Heart left ventricle (tissue), 16 donors: ENCODE data around the gene L3HYPDH. TPM values are rescaled to one million over a fixed set of nuclear protein-coding genes. Genes with fewer than 3 reads are reported as not detected.
A peak's percentile ranks its signal among the peaks of the same experiment; 100 is the strongest.
"Not testable (repeated sequence)": the region's sequence is repeated elsewhere in the genome, so short reads cannot be mapped to it uniquely, and the experiment has no call there.

Source experiments
- ATAC-seq, 4 donors: fragments of 200-7000 bp; cut with Tn5 transposase; one replicate each; pipeline ENCODE4 v1.9.1; 2020 to 2022; ENCODE audit warnings: moderate library complexity in 4 of 4, mild to moderate bottlenecking in 3 of 4, moderate number of reproducible peaks in 1 of 4
- DNase-seq, 5 donors: peaks; one replicate each; pipeline ENCODE4 v3.0.0-alpha.2; 2020
- H3K27ac ChIP-seq, 12 donors: fragments of 200-600 bp; sonication (generic) in 4 of 12; one replicate each; pipeline versions ENCODE4 v1.5.0 to v1.8.0; 2016 to 2022; ENCODE audit warnings: mild to moderate bottlenecking in 2 of 12
- H3K27me3 ChIP-seq, 9 donors: fragments of 200-600 bp; sonication (generic) in 2 of 9; one replicate each; pipeline versions ENCODE4 v1.5.1 to v1.8.0; 2016 to 2022; ENCODE audit warnings: mild to moderate bottlenecking in 3 of 9
- H3K36me3 ChIP-seq, 9 donors: fragments of 200-600 bp; sonication (generic) in 2 of 9; one replicate each; pipeline versions ENCODE4 v1.5.0 to v1.8.0; 2018 to 2022; ENCODE audit warnings: mild to moderate bottlenecking in 2 of 9
- H3K4me1 ChIP-seq, 12 donors: fragments of 200-600 bp; sonication (generic) in 4 of 12; one replicate each; pipeline versions ENCODE4 v1.5.0 to v1.8.0; 2016 to 2022; ENCODE audit warnings: mild to moderate bottlenecking in 3 of 12
- H3K4me3 ChIP-seq, 12 donors: fragments of 200-600 bp; sonication (generic) in 4 of 12; one replicate each; pipeline versions ENCODE4 v1.5.0 to v1.8.0; 2017 to 2022; ENCODE audit warnings: mild to moderate bottlenecking in 9 of 12, moderate library complexity in 4 of 12
- H3K9me3 ChIP-seq, 12 donors: fragments of 200-600 bp; sonication (generic) in 4 of 12; one replicate each; pipeline versions ENCODE4 v1.5.0 to v1.8.0; 2016 to 2022; ENCODE audit warnings: mild to moderate bottlenecking in 1 of 12
- POLR2A ChIP-seq, 2 donors: fragments of 450-650 bp; IDR thresholded peaks; one replicate each; pipeline ENCODE4 v1.6.1; 2017; ENCODE audit warnings: antibody characterized with exemption in 2 of 2, mild to moderate bottlenecking in 2 of 2, moderate library complexity in 2 of 2
- WGBS, 4 donors: extraction: QIAGEN DNeasy Blood & Tissue Kit in 2 of 4; methylation state at CpG; one replicate each; pipeline versions ENCODE4 v1.1.5 to v1.1.7; 2013 to 2018; 5-methylcytosine and 5-hydroxymethylcytosine counted together
- intact Hi-C, 10 donors: fragments of 100-400 bp; cut with DNase I; formaldehyde crosslinking; loops; one replicate each; pipeline versions ENCODE4 v1.11.1 to v1.14.2; 2022
- polyA plus RNA-seq, 2 donors: library from polyadenylated mRNA; stranded (reverse); fragments of 200-250 nt; gene quantifications; one replicate each; pipeline ENCODE4 v1.2.3, GENCODE V29; 2013
- total RNA-seq, 9 donors: library from RNA; depleted of rRNA in 2 of 9; stranded (reverse); fragments of >200 nt in 2 of 9; fragmentation: NEBNext Ultra II Directional in 3 of 9; extraction: Animal tissue kit (Norgen Biotek cat#: 25700) in 3 of 9; gene quantifications; one replicate each; pipeline versions ENCODE4 v1.1.0 to v1.2.4, GENCODE V29; 2016 to 2023
- TF ChIP-seq, protein P1 (sequence below), 12 donors: fragments of 200-600 bp; sonication (generic) in 4 of 12; IDR thresholded peaks; one replicate each; pipeline versions ENCODE4 v1.5.0 to v1.8.0; 2018 to 2022; ENCODE audit warnings: antibody characterized with exemption in 12 of 12, mild to moderate bottlenecking in 5 of 12
- donor health status: ischemic (EF 13 %, LVEDD 7.1; RV severe dilation, severe dysfunction).
- donor health status: healthy with polysubstance abuse.
- donor health status: DM: no; HTN: yes; CAD: no.
- donor health status: DM: no; HTN: no; CAD: no.
- donor health status: ischemic (EF 25% LVEDD 6.9; RV normal size, moderate dysfunction).
- donor health status: ischemic (EF 25% LVEDD 5.7; RV mildly dilated, moderate dysfunction).
- donor health status: healthy.
- donor health status: DM: yes; HTN: yes; CAD: no.
- donor health status: ischemic (EF 35%, LVEDD 5.7; RV mildly dilated, moderate dysfunction).
- donor health status: nonischemic (EF 11% LVEDD 7.7; RV severe dilation, severe dysfunction).
- donor health status: DM: yes; HTN: yes; CAD: no.
- donor health status: PGD.
- donor health status: ischemic (EF 29% LVEDD 5.4; RV normal size, mild dysfunction).
- donor health status: nonischemic (EF 23%, LVEDD 6.1; RV moderate dilation, normal function).

Gene L3HYPDH
- total and polyA plus RNA-seq, 11 donors, result 7.4 to 18.9 (median 14.1) TPM

DNA sequence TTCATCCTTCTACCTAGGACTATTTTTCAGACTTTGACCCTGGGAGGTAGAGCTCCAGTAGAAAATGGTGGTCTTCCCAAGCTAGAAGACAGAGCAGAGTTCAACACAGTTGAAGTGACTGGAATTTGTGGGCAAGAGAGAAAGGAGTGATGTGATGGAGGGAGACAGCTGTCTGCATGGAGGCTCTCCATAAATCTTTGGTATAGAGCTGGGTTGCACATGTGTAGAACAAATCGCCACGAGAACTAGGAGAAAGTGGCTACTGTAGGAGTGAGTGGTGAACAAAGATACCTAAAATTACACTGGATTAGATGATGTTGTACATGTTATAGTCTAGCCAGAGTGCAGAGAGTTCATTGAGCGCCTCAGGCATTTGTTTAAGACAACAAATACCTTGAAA is 33.5 kb downstream of the L3HYPDH start:
- Histone ChIP-seq H3K27ac (no peak overlapping the region), H3K27me3 (no peaks in the 10 kb centered on the region), H3K4me3 (no peak overlapping the region), H3K9me3 (no peaks in the 10 kb centered on the region), H3K4me1 (peaks cover 0 to 5% (median 0%) of the 10 kb centered on the region in 12 donors), H3K36me3 (peaks cover 0 to 7% (median 0%) of the 10 kb centered on the region in 9 donors)
- ATAC-seq (no peak), DNase-seq (no peak)
- intact Hi-C loops, result no loop called here
- no peak for TF ChIP-seq POLR2A (IDR thresholded peaks at IDR 0.05)
- TF ChIP-seq, protein P1, sequence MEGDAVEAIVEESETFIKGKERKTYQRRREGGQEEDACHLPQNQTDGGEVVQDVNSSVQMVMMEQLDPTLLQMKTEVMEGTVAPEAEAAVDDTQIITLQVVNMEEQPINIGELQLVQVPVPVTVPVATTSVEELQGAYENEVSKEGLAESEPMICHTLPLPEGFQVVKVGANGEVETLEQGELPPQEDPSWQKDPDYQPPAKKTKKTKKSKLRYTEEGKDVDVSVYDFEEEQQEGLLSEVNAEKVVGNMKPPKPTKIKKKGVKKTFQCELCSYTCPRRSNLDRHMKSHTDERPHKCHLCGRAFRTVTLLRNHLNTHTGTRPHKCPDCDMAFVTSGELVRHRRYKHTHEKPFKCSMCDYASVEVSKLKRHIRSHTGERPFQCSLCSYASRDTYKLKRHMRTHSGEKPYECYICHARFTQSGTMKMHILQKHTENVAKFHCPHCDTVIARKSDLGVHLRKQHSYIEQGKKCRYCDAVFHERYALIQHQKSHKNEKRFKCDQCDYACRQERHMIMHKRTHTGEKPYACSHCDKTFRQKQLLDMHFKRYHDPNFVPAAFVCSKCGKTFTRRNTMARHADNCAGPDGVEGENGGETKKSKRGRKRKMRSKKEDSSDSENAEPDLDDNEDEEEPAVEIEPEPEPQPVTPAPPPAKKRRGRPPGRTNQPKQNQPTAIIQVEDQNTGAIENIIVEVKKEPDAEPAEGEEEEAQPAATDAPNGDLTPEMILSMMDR (IDR thresholded peaks at IDR 0.05), result no peak
- 94 to 99% (median 96%) methylated on average over 3 of the region's 3 CpGs for WGBS, 4 donors

DNA sequence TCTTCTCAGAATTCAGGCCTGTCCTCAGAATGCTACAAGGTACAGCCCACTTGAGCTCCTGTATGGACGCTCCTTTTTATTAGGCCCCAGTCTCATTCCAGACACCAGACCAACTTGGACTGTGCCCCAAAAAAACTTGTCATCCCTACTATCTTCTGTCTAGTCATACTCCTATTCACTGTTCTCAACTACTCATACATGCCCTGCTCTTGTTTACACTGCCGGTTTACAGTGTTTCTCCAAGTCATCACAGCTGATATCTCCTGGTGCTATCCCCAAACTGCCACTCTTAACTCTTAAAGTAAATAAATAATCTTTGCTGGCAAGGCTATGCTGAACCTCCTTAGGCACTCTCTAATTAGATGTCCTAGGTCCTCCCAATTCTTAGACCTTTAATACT is 35.5 kb downstream of the L3HYPDH start:
- not testable (repeated sequence) for H3K36me3 ChIP-seq
- intact Hi-C loops, result loop anchor here in 2 of 10 donors (10.0 kb wide), 2 partner anchors 424 to 944 kb away; no protein-coding TSS in a partner anchor

DNA sequence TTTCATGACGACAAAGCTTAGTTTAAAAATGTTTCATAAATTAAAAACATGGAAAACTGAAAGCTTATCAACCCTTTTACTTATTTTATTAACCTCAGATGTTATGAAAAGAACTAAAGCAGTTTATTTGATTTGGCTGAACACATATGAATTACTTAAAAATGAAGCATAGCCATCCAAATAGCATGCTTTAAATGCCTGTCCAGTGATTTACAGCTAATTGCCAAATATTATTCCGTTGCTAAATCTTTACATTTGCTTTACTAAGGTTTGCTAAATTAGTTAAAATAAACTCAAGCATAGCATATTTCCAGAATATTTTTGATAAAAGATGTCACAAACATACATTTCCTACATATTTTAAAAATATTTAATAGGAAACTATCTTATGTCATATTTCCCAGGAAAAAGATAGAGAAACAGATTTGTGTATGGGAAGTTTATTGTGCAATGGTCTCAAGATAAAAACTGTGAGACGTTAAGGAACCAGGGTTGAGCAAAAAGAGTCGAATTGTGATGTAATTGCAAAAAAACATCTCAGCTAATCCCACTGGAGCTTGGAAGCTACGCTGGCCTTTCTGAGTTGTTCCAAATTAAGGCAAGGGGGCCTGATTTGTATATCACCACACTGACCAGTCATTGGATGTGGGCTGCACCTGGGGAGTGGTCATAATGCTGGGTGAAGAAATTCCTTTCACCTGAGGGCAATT is 44.8 kb downstream of the L3HYPDH start:
- no peaks in the 10 kb centered on the region for H3K27me3 ChIP-seq
- H3K9me3 ChIP-seq, result no peaks in the 10 kb centered on the region
- intact Hi-C loops, result no loop called here
- peak overlapping the region in 6 of 12 donors; percentile 39 to 67 (median 59) for H3K27ac ChIP-seq
- no peak for TF ChIP-seq POLR2A (IDR thresholded peaks at IDR 0.05)
- TF ChIP-seq, protein P1 (IDR thresholded peaks at IDR 0.05), result no peak
- DNase-seq (no peak), ATAC-seq (peak in 3 of 4 donors; percentile 19 to 64 (median 44))
- WGBS, 4 donors, result 67 to 74% (median 73%) methylated on average over 5 of the region's 5 CpGs
- H3K4me3 ChIP-seq, result no peak overlapping the region
- H3K4me1 ChIP-seq, result peaks cover 0 to 38% (median 6%) of the 10 kb centered on the region in 12 donors
- no peaks in the 10 kb centered on the region for H3K36me3 ChIP-seq

More for the DNA sequence above, 35.5 kb downstream of the L3HYPDH start:
- not testable (repeated sequence) for H3K4me1 ChIP-seq, ATAC-seq, H3K9me3 ChIP-seq, H3K27ac ChIP-seq, H3K4me3 ChIP-seq, H3K27me3 ChIP-seq, DNase-seq
- WGBS, 4 donors, result 75 to 98% (median 97%) methylated on average over 2 of the region's 2 CpGs

DNA sequence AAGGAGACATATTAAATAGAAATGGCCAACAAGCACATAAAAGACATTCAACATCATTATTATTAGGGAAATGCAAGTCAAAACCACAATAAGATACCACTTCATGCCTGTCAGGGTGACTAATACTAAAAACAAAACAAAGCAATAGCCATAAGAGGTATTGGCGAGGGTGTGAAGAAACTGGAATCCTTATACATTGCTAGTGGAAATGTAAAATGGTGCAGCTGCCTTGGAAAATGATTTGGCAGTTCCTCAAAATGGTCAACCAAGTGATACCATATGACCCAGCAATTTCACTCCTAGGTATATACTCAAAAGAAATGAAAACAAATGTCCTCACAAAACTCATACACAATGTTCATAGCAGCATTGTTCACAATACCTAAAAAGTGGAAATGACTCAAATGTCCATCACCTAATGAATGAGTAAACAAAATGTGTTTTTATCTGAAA is 46.0 kb downstream of the L3HYPDH start:
- Histone ChIP-seq H3K9me3 (no peaks in the 10 kb centered on the region), H3K36me3 (no peaks in the 10 kb centered on the region), H3K4me1 (peaks cover 0 to 38% (median 6%) of the 10 kb centered on the region in 12 donors), H3K27ac (peak overlapping the region in 9 of 12 donors; percentile 0 to 67 (median 39)), H3K4me3 (no peak overlapping the region), H3K27me3 (no peaks in the 10 kb centered on the region)
- 88 to 95% (median 92%) methylated on average over 1 of the region's 1 CpG for WGBS, 4 donors
- ATAC-seq (no peak), DNase-seq (no peak)
- intact Hi-C loops, result no loop called here
- no peak for TF ChIP-seq POLR2A (IDR thresholded peaks at IDR 0.05)
- TF ChIP-seq, protein P1 (IDR thresholded peaks at IDR 0.05), result no peak
